ENCODE data around the gene HAT1.

- TF ChIP-seq, protein P1, sequence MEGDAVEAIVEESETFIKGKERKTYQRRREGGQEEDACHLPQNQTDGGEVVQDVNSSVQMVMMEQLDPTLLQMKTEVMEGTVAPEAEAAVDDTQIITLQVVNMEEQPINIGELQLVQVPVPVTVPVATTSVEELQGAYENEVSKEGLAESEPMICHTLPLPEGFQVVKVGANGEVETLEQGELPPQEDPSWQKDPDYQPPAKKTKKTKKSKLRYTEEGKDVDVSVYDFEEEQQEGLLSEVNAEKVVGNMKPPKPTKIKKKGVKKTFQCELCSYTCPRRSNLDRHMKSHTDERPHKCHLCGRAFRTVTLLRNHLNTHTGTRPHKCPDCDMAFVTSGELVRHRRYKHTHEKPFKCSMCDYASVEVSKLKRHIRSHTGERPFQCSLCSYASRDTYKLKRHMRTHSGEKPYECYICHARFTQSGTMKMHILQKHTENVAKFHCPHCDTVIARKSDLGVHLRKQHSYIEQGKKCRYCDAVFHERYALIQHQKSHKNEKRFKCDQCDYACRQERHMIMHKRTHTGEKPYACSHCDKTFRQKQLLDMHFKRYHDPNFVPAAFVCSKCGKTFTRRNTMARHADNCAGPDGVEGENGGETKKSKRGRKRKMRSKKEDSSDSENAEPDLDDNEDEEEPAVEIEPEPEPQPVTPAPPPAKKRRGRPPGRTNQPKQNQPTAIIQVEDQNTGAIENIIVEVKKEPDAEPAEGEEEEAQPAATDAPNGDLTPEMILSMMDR (IDR thresholded peaks at IDR 0.05): no peak
- TF ChIP-seq EP300 (IDR thresholded peaks at IDR 0.05): no peak
Measured at GRCh38 chr2:172009823-172010222, 87.6 kb downstream of the HAT1 start.
